ENCODE data around the gene TRIM56.
"Not testable (repeated sequence)": the region's sequence is repeated elsewhere in the genome, so short reads cannot be mapped to it uniquely, and the experiment has no call there.

Gene TRIM56

GRCh38 chr7:101092266-101092905 lies 7.1 kb downstream of the TRIM56 start:
- DNase-seq, result not testable (repeated sequence)

DNA sequence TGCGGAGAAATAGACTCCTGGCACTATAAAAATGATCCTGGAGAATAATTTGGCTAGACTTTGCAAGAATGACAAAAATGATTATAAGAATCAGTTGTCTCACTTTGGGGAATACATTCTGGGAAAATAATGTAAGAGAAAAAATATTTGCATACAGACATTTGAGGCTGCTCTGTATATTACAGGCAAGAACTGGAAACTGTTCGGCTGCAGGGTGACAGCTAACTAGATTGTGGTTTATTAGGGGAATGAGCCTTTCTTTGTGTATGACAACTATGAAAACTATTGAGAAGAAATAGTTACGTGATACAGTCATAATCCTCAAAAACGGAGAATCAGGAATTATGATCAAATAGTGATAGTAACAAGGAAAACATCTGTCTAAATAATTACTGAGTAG lies 8.6 kb downstream of the TRIM56 start:
- DNase-seq, result peak; percentile 38

- DNase-seq, result no peak
These were observed 9.1 kb downstream of the TRIM56 start for GRCh38 chr7:101094376-101094775.

- DNase-seq, result peak; percentile 35
These were observed 9.6 kb downstream of the TRIM56 start for GRCh38 chr7:101094791-101095375.

GRCh38 chr7:101096331-101096956 lies 11.2 kb downstream of the TRIM56 start:
- no peak for DNase-seq

DNA sequence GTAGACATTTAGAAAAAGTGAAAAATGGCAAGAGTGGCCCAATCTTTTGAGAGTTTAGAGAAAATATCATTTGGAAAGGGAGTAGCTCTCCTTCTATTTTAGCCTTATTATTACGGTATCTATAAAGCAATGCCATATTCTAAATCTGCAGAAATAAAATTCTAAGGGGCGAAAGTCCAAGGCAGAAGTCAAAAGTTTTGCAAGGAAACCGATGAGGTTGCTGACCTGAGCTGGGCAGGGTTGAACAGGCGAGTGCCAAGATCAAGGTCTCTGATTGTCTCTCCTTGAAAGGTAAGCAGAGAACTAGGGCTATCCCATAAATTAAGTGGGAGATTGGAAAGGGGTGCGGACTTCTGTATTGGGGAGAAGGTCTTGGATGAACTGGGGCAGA lies 11.7 kb downstream of the TRIM56 start:
- DNase-seq, result no peak

- no peak for DNase-seq
These were observed 12.3 kb downstream of the TRIM56 start for GRCh38 chr7:101097561-101097960.

DNA sequence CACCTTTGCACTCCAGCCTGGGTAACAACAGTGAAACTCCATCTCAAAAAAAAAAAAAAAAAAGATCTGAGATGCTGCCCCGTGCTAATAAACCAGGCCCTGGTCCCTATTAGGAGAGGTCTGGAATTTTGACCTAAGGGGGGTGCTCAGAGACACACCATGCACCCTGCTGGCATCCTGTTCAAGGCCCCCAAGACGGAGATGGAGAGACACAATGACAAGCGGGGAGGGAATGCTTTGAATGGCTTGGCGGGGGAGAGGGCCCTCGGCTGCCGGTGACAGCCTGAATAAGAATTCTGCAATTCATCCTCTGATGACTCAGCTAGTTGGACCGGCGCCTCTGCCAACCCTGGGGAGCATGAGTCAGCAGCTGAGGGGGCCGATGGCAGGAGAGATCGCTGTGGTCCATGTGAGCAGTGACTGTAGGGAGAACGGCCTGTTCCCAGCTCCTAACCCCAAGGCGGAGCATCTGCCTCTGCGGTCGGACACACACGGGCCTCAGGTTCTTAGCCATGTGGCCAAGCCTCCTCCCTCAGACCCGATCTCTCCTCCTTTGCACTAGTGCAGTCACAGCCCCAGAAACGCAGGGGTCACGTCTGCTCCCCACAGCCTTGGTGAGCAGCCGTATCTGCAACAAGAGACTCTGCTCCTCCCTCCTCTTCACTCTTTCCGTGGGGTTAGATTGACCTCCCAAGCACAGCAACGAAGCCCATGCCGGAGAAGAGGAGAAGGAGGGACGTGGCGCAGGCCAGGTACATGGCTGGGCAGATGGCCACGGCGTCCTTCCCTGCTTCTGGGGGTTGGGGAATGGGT lies 14.9 kb downstream of the TRIM56 start:
- DNase-seq, result peak; percentile 96

GRCh38 chr7:101100858-101101847 lies 15.9 kb downstream of the TRIM56 start:
- no peak for DNase-seq

GRCh38 chr7:101102026-101102425 lies 16.7 kb downstream of the TRIM56 start:
- no peak for DNase-seq

DNA sequence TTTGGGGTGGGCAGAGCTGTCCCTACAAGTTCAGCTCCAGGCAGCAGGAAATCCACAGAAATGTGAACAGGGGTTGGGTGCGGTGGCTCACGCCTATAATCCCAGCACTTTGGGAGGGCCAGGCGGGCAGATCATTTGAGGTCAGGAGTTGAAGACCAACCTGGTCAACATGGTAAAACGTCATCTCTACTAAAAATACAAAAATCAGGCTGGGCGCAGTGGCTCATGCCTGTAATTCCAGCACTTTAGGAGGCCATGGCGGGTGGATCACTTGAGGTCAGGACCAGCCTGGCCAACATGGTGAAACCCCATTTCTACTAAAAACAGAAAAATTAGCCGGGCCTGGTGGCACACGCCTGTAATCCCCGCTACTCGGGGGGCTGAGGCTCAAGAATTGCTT lies 18.4 kb downstream of the TRIM56 start:
- not testable (repeated sequence) for DNase-seq

- no peak for DNase-seq
These were observed 19.0 kb downstream of the TRIM56 start for GRCh38 chr7:101104193-101104713.

DNA sequence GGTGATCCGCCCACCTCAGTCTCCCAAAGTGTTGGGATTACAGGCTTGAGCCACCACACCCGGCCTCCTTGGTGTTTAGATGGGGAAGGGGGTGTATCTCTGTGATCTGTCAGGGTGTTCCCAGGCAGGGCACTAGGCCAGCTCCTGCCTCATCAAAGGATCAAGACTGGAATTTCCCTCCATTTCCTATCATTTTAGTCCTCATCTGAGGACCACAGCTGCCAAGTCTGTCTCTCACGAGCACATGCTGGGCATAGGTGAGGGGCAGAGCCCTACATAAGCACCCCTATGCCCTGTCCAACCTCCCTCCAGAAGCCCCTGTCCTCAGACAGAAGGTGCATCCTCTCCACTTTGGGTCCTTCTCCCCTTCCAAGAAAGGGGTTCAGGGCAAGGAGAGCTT lies 19.5 kb downstream of the TRIM56 start:
- no peak for DNase-seq

- not testable (repeated sequence) for DNase-seq
These were observed 20.0 kb downstream of the TRIM56 start for GRCh38 chr7:101105248-101105647.

GRCh38 chr7:101106386-101106785 lies 21.1 kb downstream of the TRIM56 start:
- DNase-seq, result no peak

- DNase-seq, result peak; percentile 69
These were observed 23.1 kb downstream of the TRIM56 start for GRCh38 chr7:101108330-101108857.

GRCh38 chr7:101108961-101109360 lies 23.7 kb downstream of the TRIM56 start:
- peak; percentile 49 for DNase-seq

GRCh38 chr7:101109368-101109767 lies 24.1 kb downstream of the TRIM56 start:
- DNase-seq, result no peak

DNA sequence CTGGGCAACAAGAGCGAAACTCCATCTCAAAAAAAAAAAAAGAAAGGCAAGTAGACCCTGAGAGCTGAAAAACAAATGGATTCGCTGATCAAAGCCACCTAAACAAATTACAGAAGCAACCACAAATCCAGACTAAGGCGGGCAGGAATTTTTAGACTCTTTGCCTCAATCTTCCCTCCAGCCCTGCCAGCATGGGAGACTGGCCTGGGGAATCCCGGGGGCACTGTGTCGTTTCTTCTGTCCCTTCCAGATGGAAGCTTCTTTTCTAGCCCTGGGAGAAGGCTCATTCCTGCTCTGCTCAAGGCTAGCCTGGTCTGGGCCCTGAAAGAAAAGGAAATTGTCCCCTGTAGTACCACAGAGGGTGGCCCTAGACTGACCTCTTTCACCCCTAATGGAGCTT lies 26.0 kb downstream of the TRIM56 start:
- no peak for DNase-seq

- DNase-seq, result no peak
These were observed 27.0 kb downstream of the TRIM56 start for GRCh38 chr7:101112233-101112632.

DNA sequence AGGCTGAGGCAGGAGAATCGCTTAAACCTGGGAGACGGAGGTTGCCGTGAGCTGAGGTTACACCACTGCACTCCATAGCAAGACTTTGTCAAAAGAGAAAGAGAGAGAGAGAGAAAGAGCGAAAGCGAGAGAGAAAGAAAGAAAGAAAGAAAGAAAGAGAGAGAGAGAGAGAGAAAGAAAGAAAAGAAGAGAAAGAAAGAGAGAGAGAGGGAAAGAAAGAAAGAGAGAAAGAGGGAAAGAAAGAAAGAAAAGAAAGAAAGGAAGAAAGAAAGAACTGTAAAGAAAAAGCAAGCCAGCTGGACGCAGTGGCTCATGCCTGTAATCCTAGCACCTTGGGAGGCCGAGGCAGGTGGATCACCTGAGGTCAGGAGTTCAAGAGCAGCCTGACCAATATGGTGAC lies 27.9 kb downstream of the TRIM56 start:
- not testable (repeated sequence) for DNase-seq

DNA sequence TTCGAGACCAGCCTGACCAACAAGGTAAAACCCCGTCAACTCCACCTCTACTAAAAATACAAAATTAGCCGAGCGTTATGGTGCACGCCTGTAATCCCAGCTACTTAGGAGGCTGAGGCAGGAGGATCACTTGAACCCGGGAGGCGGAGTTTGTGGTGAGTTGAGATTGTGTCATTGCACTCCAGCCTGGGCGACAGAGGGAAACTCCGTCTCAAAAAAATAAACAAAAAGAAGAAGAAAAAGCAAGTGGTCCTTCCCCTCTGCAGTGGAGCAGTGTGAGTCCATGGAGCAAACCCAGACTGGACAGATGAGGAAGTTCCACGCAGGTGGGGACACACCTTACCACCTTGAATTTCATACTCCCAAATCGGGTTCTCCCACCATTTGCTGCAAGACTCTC lies 28.6 kb downstream of the TRIM56 start:
- no peak for DNase-seq
